GM19372 (cell line): ENCODE measurements around the gene OAF.

Experiments used
- ATAC-seq: cut with Tn5 transposase; IDR thresholded peaks from one replicate; pipeline ENCODE4 v1.9.1; 2021; ENCODE audit warnings: mild to moderate bottlenecking, low read depth, moderate library complexity; ENCODE audit not compliant: unreplicated experiment

Gene OAF

DNA sequence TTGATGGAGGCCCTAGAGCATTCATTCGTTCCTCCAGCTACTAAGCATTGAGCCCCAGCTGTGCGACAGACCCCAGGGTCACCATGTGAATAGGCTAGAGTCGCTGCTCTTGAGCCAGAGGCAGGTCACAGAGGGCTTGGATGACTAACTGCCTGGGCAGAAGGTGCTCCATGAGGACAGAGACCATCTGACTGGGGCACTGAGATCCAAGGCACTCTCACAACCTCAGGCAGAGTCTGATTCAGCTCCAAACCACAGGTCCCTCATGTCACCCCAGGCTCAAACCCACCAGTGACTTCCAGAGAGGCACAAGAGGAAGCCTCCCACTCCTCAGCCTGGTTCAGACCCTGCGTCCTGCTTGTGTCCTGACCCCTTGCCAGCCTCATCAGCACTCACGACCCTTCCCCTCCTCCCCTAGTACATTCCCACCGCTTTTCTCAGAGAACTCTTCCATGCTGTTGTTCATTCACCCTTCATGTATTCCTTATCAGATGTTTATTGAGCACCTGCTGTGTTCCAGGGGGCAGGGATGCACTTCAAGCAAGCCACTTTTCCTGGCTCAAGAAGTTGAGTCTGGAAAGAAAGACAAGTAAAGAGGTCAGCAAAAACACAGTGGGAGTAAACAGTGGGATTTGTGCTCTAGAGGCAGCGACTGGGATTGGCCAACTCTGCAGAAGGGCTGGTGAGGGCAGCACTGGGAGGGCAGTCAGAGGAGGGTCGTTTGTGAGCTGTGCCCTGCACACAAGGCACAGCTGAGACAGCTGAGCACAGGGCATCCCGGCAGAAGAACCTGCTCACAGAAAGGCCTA lies 9.3 kb downstream of the OAF start:
- ATAC-seq, result no peak

DNA sequence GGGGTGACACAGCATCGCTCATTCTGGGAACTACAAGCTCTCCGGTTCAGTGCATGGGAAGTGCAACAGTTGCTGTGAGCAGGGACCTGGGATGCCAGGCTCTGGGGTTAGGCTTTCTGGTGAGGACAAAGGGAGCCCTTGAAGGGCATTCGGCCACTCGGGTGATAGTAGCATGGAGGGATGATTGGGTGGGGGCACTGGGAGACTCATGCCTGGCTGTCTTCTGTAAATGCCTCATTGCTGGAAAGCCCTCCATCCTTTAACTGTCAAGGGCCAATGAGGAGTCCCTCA lies 9.9 kb downstream of the OAF start:
- ATAC-seq, result no peak

GRCh38 chr11:120221115-120221752 lies 10.4 kb downstream of the OAF start:
- ATAC-seq, result no peak

GRCh38 chr11:120222916-120223315 lies 12.1 kb downstream of the OAF start:
- ATAC-seq, result no peak

- no peak for ATAC-seq
Observed at GRCh38 chr11:120223793-120224192, 13.0 kb downstream of the OAF start.

GRCh38 chr11:120224361-120224760 lies 13.5 kb downstream of the OAF start:
- no peak for ATAC-seq

DNA sequence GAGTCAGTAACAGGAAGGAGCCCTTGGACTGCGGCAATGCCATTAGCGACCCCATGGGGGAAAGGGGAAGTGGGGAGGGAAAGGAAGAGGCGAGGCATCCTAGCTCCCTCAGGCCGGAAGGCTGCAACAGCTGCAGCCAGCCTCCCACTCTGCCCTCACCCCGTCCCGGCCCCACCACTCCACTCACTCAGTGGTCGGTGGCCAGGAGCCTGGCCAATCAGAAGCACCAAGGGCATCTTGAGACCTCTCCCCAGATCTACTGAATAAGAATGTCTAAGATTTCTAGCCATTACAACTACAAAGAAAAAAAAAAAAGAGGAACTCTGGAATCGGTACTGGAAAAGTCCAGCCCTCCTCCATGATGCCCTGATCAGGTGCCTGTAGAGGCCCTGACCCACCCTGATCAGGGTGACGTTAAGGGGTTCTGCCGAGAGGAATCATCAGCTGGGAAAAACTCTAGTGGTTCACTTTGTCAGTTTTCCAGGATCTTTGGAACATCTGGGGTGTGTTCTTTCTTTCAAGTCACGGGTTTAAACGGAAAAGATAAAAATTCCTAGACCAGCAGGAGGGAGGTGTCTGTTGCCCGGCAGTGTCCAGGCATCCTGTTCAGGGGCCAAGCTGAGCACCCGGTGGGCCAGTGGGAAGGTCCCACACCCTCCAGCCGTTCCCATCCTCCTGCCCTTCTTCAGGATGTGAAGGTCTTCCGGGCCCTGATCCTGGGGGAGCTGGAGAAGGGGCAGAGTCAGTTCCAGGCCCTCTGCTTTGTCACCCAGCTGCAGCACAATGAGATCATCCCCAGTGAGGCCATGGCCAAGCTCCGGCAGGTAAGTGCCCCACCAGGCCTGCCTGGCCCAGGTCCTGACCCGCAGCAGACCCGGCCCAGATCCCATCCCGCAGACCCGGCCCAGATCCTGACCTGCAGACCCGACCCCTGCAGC lies 14.4 kb downstream of the OAF start:
- ATAC-seq, result no peak

- ATAC-seq, result no peak
Observed at GRCh38 chr11:120226242-120226641, 15.4 kb downstream of the OAF start.

DNA sequence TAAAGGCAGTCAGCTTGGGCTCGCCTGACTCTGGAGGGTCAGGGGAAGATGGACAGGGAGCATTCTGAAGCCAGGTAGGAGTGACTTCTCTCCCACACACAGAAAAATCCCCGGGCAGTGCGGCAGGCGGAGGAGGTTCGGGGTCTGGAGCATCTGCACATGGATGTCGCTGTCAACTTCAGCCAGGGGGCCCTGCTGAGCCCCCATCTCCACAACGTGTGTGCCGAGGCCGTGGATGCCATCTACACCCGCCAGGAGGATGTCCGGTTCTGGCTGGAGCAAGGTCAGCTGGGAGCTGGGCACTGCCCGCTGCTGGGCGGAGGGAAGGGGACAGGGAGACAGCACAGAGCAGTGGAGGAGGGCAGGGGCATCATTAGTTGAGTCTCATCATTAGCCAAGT lies 15.9 kb downstream of the OAF start:
- ATAC-seq, result no peak

- ATAC-seq, result no peak
Observed at GRCh38 chr11:120227228-120227852, 16.5 kb downstream of the OAF start.

GRCh38 chr11:120228794-120229384 lies 18.1 kb downstream of the OAF start:
- ATAC-seq, result no peak

- ATAC-seq, result no peak
Observed at GRCh38 chr11:120229451-120230424, 18.9 kb downstream of the OAF start.

DNA sequence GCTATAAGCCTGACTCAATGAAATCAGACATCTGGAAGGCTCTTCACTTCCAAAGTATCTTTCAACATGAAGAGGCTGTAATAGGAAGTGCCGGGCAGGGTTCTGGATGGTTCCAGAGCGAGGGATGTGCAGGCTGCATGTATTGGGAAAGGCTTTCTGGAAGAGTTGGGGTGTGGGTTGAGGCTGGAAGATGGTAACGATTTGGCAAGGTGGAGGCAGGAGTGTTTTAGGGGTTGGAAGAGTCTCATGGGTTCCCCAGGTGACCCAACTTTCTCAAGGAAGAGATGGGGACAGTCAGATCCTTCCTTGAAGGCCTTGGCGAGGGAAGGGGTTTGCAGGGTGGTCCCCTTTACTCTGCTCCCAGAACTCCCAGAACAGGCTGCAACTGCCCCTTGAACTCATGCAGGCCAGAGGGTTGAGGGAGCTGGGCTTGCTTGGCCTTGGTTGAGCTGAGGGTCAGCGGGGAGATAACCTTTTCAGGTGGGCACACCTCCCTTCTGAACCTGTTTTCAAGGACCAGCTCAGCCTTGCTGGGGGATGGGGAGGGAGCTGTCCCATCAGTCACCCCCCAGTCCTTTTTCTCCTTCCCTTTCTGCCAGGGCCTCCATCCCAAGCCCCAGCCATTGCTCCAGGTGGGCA lies 19.7 kb downstream of the OAF start:
- ATAC-seq, result no peak

- ATAC-seq, result no peak
Observed at GRCh38 chr11:120231963-120232362, 21.1 kb downstream of the OAF start.

DNA sequence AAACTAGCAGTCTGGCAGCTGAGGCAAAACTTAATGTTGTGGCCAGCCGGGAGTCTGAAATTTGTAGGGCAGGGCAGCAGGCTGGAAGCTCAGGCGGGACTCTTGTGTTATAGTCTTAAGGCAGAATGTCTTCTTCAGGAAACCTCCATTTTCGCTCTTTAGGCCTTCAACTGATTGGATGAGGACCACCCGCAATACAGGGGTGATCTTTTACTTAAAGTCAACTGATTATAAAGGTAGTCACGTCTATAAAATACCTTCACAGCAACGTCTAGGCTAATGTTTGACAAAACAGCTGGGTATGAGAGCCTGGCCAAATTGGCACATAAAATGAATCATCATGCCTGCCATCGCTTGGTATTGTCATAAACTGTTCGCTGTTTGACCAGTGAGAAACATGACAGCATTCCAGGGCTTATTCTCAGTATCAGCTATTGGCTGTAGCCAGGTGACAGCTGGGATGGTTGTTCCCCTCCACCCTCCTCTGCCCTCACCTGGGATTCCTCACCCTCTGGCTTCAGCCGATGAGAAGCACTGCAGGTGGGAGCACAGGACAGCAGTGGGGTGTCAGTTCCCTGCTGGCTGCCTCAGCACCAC lies 22.5 kb downstream of the OAF start:
- ATAC-seq, result no peak

GRCh38 chr11:120235024-120235628 lies 24.3 kb downstream of the OAF start:
- no peak for ATAC-seq

DNA sequence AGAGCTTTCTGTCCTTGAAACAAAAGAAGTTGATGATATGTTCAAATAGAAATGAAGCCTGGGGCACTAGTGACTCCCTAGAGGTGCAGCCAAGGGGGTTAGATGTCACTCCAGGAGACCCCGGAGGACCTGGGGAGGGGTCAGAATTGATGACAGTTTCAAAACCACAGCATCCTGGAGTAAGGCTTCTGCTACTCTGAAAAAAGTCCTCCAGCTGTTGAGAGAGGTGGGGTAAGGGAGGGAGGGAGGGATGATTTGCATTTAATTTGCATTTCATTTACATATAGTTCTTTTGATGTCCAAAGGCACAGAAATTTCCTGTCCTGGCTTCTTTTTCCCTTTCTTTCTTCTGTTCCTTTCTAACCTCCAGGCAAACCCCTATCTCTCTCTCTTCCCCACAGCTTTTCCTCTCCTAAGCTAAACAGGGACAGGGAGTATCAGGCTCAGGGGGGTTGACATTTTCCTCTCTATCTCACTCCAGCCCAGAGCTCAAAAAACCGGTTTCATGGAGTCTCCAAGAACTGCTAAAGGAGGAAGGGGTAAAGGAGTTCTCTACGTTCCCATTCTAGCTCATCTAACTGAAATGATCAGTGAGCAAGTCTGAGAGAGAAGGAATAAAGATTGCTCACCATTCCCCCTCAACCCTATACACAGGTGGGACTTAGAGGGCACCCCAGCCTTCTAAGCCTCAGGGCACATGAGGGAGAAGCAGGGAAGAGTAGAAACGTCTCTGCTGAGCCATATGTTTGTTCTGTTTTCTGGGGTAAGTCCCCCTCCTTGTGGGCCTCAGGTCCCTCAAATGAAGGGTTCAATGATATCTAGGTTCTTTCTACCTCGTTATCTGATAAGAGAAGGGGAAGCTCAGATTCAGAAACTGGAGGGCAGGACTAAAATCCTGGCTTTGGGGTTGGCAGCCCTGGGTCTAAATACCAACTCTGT lies 25.6 kb downstream of the OAF start:
- no peak for ATAC-seq
